Thoracic aorta (tissue), 2 donors: Measurements from ENCODE around the gene PCDH17. TPM values are rescaled to one million over a fixed set of nuclear protein-coding genes. Genes with fewer than 3 reads are reported as not detected.

Source experiments
- ATAC-seq: fragments of 150-250 bp; one replicate; pipeline ENCODE4 v1.8.0; 2017; ENCODE audit warnings: low read depth; ENCODE audit not compliant: insufficient number of reproducible peaks, low FRiP score
- DNase-seq: peaks from one replicate; pipeline ENCODE4 v3.0.0-alpha.2; 2020; ENCODE audit warnings: low spot score
- H3K27ac ChIP-seq, 2 donors: fragments of 200-600 bp; sonication (generic); 1 replicate in 1 of 2; 2 replicates in 1 of 2; pipeline ENCODE4 v1.5.1; 2016; ENCODE audit warnings: mild to moderate bottlenecking in 2 of 2, moderate library complexity in 2 of 2
- H3K27me3 ChIP-seq: fragments of 200-600 bp; sonication (generic); replicated peaks from 2 replicates; pipeline ENCODE4 v1.6.0; 2016; ENCODE audit warnings: mild to moderate bottlenecking; ENCODE audit not compliant: insufficient read depth
- H3K36me3 ChIP-seq: fragments of 200-600 bp; sonication (generic); one replicate; pipeline ENCODE4 v1.5.1; 2016
- H3K4me1 ChIP-seq, 2 donors: fragments of 200-600 bp; sonication (generic); 1 replicate in 1 of 2; 2 replicates in 1 of 2; pipeline versions ENCODE4 v1.5.1 to v1.6.0; 2016; ENCODE audit warnings: low read depth in 2 of 2, mild to moderate bottlenecking in 1 of 2; ENCODE audit not compliant: control insufficient read depth in 1 of 2
- H3K4me3 ChIP-seq: fragments of 200-600 bp; sonication (generic); 2 replicates; pipeline ENCODE4 v1.5.1; 2016; ENCODE audit warnings: mild to moderate bottlenecking
- H3K9me3 ChIP-seq: fragments of 200-600 bp; sonication (generic); 2 replicates; pipeline ENCODE4 v1.5.1; 2016
- CTCF ChIP-seq: fragments of 200-600 bp; sonication (generic); IDR thresholded peaks from one replicate; pipeline ENCODE4 v1.5.1; 2019; ENCODE audit warnings: antibody characterized with exemption
- total RNA-seq, 2 donors: library from RNA; depleted of rRNA; stranded (reverse); fragments of >200 nt; gene quantifications; one replicate each; pipeline versions ENCODE4 v1.1.0 to v1.2.3, GENCODE V29; 2016

The PCDH17 gene
- total RNA-seq, 2 donors from 2014 or later = 4.1 to 12.3 TPM

- Histone ChIP-seq H3K4me1 (no peaks in the 10 kb centered on the region), H3K27ac (no peak overlapping the region), H3K36me3 (no peaks in the 10 kb centered on the region), H3K27me3 (no peaks in the 10 kb centered on the region), H3K4me3 (no peak overlapping the region), H3K9me3 (no peaks in the 10 kb centered on the region)
- DNase-seq (no peak), ATAC-seq (no peak)
- TF ChIP-seq CTCF = no peak
These were observed 84.8 kb downstream of the PCDH17 start for GRCh38 chr13:57716295-57716694.

- ATAC-seq (no peak), DNase-seq (no peak)
- H3K36me3 ChIP-seq = no peaks in the 10 kb centered on the region
- no peaks in the 10 kb centered on the region for H3K27me3 ChIP-seq
- no peaks in the 10 kb centered on the region for H3K4me1 ChIP-seq
- no peak overlapping the region for H3K27ac ChIP-seq
- no peak overlapping the region for H3K4me3 ChIP-seq
- TF ChIP-seq CTCF = no peak
- H3K9me3 ChIP-seq = no peaks in the 10 kb centered on the region
These were observed 93.1 kb downstream of the PCDH17 start for GRCh38 chr13:57724486-57725272.

GRCh38 chr13:57725480-57725879 is 93.9 kb downstream of the PCDH17 start:
- Histone ChIP-seq H3K36me3 (no peaks in the 10 kb centered on the region), H3K27me3 (no peaks in the 10 kb centered on the region), H3K4me3 (no peak overlapping the region), H3K4me1 (no peaks in the 10 kb centered on the region), H3K9me3 (no peaks in the 10 kb centered on the region), H3K27ac (no peak overlapping the region)
- ATAC-seq (no peak), DNase-seq (no peak)
- TF ChIP-seq CTCF = no peak

- no peaks in the 10 kb centered on the region for H3K9me3 ChIP-seq
- no peak overlapping the region for H3K27ac ChIP-seq
- ATAC-seq (no peak), DNase-seq (no peak)
- H3K4me1 ChIP-seq = no peaks in the 10 kb centered on the region
- no peaks in the 10 kb centered on the region for H3K36me3 ChIP-seq
- TF ChIP-seq CTCF = no peak
- H3K4me3 ChIP-seq = no peak overlapping the region
- no peaks in the 10 kb centered on the region for H3K27me3 ChIP-seq
These were observed 95.4 kb downstream of the PCDH17 start for GRCh38 chr13:57726981-57727380.

- Histone ChIP-seq H3K4me3 (no peak overlapping the region), H3K9me3 (no peaks in the 10 kb centered on the region), H3K36me3 (no peaks in the 10 kb centered on the region), H3K4me1 (no peaks in the 10 kb centered on the region), H3K27me3 (no peaks in the 10 kb centered on the region), H3K27ac (no peak overlapping the region)
- DNase-seq = no peak
- no peak for TF ChIP-seq CTCF
- no peak for ATAC-seq
These were observed 102.8 kb downstream of the PCDH17 start for GRCh38 chr13:57734306-57734705.
